ENCODE results near the gene RPS3. TPM values are rescaled to one million over a fixed set of nuclear protein-coding genes. Genes with fewer than 3 reads are reported as not detected.
A peak's percentile ranks its signal among the peaks of the same experiment; 100 is the strongest.

Gene RPS3
- total RNA-seq: 1,000 to 10,000 TPM; 1,012 to 1,395 (median 1,115) TPM

DNA sequence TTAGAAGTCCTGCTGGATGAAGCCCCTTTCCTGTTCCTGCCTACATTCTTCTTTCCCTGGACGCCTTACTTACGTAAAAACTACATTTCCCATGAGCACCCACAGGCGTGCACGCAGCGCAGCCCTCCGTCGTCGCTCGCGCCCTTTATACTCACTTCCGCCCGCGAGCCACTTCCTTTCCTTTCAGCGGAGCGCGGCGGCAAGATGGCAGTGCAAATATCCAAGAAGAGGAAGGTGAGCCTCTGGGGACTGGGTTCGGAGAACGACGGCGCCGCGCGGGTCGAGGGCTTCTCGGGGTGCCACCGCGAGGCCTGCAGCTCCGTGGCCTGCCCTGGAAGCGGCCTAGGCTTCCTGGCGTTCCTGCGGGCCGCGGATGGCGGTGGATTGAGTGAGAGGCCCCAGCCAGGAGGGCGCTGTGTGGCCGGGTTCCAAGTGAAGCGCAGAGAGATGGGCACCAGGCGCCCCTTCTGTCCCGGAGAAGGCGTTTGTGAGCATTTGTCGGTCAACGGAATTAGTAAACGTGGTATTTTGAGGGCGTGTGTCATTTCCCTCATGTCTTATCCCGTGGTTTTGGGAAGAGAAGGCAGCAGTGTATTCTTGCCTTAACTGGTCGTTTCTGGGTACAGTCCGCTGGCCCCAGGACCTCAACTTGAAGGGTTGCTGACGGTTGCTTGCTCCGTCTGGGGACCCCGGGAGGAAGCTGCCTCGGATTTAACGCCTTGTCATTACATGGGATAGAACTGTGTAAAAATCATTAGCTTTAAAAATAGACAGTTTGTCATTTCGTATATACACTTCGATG, at the start of gene RPS3:
Gene RPS3, plus strand, starts transcription at position 175 of the 802 bp plus-strand sequence. Its CDS starts 30 bp downstream, at position 205.
- WGBS, 2 donors: 1% methylated on average over 41 to 42 of the region's 55 CpGs
- Histone ChIP-seq H3K36me3 (peaks cover 0 to 37% (median 17%) of the 10 kb centered on the region in 3 donors), H3K4me1 (peaks cover 0 to 37% (median 12%) of the 10 kb centered on the region in 4 donors), H3K9me3 (no peaks in the 10 kb centered on the region), H3K27me3 (no peaks in the 10 kb centered on the region), H3K27ac (peak within 1 kb of the TSS; percentile 55 to 97 (median 94)), H3K4me3 (peak within 1 kb of the TSS; percentile 61 to 97 (median 85))
- peak; percentile 88 to 91 for DNase-seq (ENCODE audit: low spot score in 2 of 2)
- TF ChIP-seq POLR2A (IDR thresholded peaks at IDR 0.05) (peak; percentile 91 to 94), EP300 (IDR thresholded peaks at IDR 0.05) (peak; percentile 70 to 100)
- TF ChIP-seq, protein P1, sequence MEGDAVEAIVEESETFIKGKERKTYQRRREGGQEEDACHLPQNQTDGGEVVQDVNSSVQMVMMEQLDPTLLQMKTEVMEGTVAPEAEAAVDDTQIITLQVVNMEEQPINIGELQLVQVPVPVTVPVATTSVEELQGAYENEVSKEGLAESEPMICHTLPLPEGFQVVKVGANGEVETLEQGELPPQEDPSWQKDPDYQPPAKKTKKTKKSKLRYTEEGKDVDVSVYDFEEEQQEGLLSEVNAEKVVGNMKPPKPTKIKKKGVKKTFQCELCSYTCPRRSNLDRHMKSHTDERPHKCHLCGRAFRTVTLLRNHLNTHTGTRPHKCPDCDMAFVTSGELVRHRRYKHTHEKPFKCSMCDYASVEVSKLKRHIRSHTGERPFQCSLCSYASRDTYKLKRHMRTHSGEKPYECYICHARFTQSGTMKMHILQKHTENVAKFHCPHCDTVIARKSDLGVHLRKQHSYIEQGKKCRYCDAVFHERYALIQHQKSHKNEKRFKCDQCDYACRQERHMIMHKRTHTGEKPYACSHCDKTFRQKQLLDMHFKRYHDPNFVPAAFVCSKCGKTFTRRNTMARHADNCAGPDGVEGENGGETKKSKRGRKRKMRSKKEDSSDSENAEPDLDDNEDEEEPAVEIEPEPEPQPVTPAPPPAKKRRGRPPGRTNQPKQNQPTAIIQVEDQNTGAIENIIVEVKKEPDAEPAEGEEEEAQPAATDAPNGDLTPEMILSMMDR (IDR thresholded peaks at IDR 0.05): peak in 2 of 5 experiments; percentile 8 to 59

DNA sequence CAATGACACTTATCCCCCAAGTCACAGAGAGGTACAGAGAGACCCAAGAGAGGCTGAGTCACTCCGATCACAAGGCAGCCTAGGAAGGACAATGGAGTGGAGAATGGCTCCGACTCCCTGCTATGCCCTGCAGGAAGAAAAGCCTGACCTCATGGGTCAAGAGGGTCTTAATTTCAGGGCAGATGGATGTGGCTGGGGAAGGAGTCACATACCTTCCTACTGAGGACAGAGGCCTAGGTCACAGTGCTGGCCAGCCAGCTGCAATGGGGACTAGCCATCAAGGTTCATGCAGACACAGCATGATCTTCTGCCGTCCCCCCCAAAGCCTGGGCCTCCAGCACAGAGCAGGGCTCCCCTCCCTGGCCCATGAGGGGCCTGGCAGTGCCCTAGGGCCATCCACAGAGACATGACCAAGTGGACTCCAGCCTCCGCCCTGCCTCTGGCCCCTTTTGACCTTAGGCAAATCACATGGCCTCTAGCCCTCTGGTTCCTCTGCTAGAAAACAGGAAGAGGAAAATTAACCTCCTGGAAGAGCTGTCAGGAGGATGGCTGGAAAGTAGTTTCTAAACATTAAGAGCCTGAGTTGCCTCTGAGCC, 49.7 kb upstream of the RPS3 start:
- Histone ChIP-seq H3K4me1 (peaks cover 0 to 85% (median 49%) of the 10 kb centered on the region in 4 donors), H3K36me3 (no peaks in the 10 kb centered on the region), H3K27me3 (no peaks in the 10 kb centered on the region), H3K27ac (peak overlapping the region; percentile 67 to 95 (median 92)), H3K4me3 (peak overlapping the region in 2 of 4 donors; percentile 62 to 83), H3K9me3 (no peaks in the 10 kb centered on the region)
- TF ChIP-seq EP300 (IDR thresholded peaks at IDR 0.05) (peak in 1 of 2 donors; percentile 44), POLR2A (IDR thresholded peaks at IDR 0.05) (no peak)
- TF ChIP-seq, protein P1 (IDR thresholded peaks at IDR 0.05): no peak
- DNase-seq (ENCODE audit: low spot score in 2 of 2): no peak
- 43 to 59% methylated on average over 4 of the region's 4 CpGs for WGBS, 2 donors

DNA sequence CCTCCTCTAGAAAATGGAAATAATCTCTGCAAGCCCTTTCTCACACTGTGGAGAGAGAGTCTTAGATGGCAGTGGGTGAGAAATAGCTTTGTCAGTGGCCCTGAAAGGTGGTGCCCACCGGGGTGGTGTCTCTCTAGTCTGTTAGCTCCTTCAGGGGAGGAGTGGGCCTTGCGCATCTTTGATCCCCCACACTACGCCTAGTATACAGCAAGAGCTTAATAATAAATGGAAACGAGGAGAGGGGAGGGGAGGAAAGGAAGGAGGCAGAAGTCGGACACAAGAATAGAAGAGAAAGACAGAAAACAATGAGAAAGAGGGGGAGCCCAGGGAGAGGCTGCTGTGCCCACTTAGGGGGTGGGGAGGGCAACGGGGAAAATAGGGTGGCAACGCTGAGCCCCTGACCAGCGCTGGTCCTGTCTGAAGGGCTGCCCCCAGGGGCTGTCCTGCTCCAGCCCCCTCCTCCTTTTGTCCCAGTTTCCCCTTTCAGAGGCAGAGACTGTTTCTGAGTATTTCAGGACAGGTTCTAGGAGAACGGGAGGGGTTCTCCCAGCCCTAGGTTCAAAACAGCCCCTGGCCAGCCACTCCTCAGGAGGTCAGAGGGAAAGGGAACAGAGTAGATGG, 49.1 kb upstream of the RPS3 start:
- peaks cover 0 to 79% (median 43%) of the 10 kb centered on the region in 4 donors for H3K4me1 ChIP-seq
- no peak for DNase-seq (ENCODE audit: low spot score in 2 of 2)
- H3K27ac ChIP-seq: peak overlapping the region; percentile 67 to 95 (median 92)

DNA sequence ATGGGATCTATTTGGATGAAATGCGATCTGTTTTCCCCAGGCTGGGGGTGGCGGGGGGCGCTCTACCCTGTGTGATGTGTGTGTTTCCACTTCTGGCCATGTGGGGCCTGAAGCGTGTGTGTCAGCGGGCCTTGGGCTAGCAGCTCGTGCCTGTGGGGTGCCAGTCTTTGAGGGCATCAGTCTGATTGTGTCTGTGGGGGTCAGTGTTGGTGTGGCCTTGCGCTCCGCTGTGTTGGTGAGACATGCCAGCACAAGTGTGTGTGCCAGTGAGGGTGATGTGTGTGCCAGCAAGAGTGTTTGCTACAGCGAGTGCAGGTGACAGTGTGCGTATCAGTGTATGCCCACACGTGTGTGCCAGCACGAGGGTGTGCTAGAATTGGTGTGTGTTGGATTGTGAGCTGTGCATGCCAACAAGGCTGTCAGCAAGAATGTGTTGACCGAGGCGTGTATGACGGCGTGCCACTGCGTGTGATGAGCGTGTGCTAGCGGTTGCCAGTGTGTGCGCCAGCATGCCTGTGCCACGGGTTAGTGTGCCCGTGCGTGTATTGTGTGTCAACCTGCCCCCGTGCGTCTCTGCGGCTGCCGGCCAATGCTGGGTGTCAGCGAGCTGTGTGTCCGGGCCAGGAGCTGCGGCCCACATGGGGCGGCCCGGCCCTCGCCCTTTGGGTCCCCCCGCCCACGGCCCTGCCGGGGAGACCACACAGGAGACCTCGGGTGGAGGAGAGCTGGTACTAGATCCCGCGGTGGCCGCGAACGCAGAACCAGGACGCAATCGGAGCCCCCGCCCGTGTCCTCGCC, 48.4 kb upstream of the RPS3 start:
- Histone ChIP-seq H3K27ac (peak overlapping the region; percentile 67 to 95 (median 92)), H3K4me1 (peaks cover 0 to 71% (median 39%) of the 10 kb centered on the region in 4 donors), H3K36me3 (no peaks in the 10 kb centered on the region), H3K4me3 (peak overlapping the region; percentile 45 to 83 (median 68)), H3K27me3 (no peaks in the 10 kb centered on the region), H3K9me3 (no peaks in the 10 kb centered on the region)
- 8 to 9% methylated on average over 27 to 42 of the region's 47 CpGs for WGBS, 2 donors
- TF ChIP-seq POLR2A (IDR thresholded peaks at IDR 0.05) (no peak), EP300 (IDR thresholded peaks at IDR 0.05) (peak in 1 of 2 donors; percentile 40)
- TF ChIP-seq, protein P1 (IDR thresholded peaks at IDR 0.05): peak in 2 of 5 experiments; percentile 9 to 23
- peak in 1 of 2 donors; percentile 28 for DNase-seq (ENCODE audit: low spot score in 2 of 2)

More for the DNA sequence above, 49.1 kb upstream of the RPS3 start:
- Histone ChIP-seq H3K27me3 (no peaks in the 10 kb centered on the region), H3K4me3 (peak overlapping the region; percentile 45 to 83 (median 68)), H3K36me3 (no peaks in the 10 kb centered on the region), H3K9me3 (no peaks in the 10 kb centered on the region)
- TF ChIP-seq POLR2A (IDR thresholded peaks at IDR 0.05) (no peak), EP300 (IDR thresholded peaks at IDR 0.05) (no peak)
- TF ChIP-seq, protein P1 (IDR thresholded peaks at IDR 0.05): no peak
- 37% methylated on average over 8 to 9 of the region's 9 CpGs for WGBS, 2 donors
